Ascending aorta (tissue), 2 donors: Measurements from ENCODE around the gene PIGO. TPM values are rescaled to one million over a fixed set of nuclear protein-coding genes. Genes with fewer than 3 reads are reported as not detected.

Experiments
- DNase-seq, 2 donors: peaks; one replicate each; pipeline ENCODE4 v3.0.0-alpha.2; 2019; ENCODE audit warnings: low spot score in 2 of 2
- H3K27ac ChIP-seq, 2 donors: fragments of 200-600 bp; sonication (generic); one replicate each; pipeline ENCODE4 v1.5.1; 2016 to 2017; ENCODE audit warnings: mild to moderate bottlenecking in 1 of 2
- H3K27me3 ChIP-seq: fragments of 200-600 bp; sonication (generic); one replicate; pipeline ENCODE4 v1.5.1; 2017
- H3K36me3 ChIP-seq, 2 donors: fragments of 200-600 bp; sonication (generic); one replicate each; pipeline ENCODE4 v1.5.1; 2016
- H3K4me1 ChIP-seq, 2 donors: fragments of 200-600 bp; sonication (generic); one replicate each; pipeline ENCODE4 v1.5.1; 2016 to 2017; ENCODE audit warnings: mild to moderate bottlenecking in 1 of 2
- H3K4me3 ChIP-seq, 2 donors: fragments of 200-600 bp; sonication (generic); one replicate each; pipeline ENCODE4 v1.5.1; 2016 to 2017; ENCODE audit warnings: mild to moderate bottlenecking in 1 of 2
- H3K9me3 ChIP-seq, 2 donors: fragments of 200-600 bp; sonication (generic); one replicate each; pipeline ENCODE4 v1.5.1; 2016
- CTCF ChIP-seq, 3 experiments: fragments of 200-600 bp in 2 of 3; fragments of 450-650 bp in 1 of 3; sonication (generic) in 2 of 3; IDR thresholded peaks; one replicate each; pipeline ENCODE4 v1.5.1; 2016 to 2019; ENCODE audit warnings: antibody characterized with exemption in 3 of 3, mild to moderate bottlenecking in 1 of 3, moderate library complexity in 1 of 3
- intact Hi-C: fragments of 100-400 bp; cut with DNase I; formaldehyde crosslinking; loops from one replicate; pipeline ENCODE4 v1.15.1; 2023
- total RNA-seq: library from RNA; depleted of rRNA; stranded (reverse); fragments of >200 nt; gene quantifications from one replicate; pipeline ENCODE4 v1.1.0, GENCODE V29; 2016

The PIGO gene
- total RNA-seq, 1 donor from 2014 or later = 2.4 TPM

DNA sequence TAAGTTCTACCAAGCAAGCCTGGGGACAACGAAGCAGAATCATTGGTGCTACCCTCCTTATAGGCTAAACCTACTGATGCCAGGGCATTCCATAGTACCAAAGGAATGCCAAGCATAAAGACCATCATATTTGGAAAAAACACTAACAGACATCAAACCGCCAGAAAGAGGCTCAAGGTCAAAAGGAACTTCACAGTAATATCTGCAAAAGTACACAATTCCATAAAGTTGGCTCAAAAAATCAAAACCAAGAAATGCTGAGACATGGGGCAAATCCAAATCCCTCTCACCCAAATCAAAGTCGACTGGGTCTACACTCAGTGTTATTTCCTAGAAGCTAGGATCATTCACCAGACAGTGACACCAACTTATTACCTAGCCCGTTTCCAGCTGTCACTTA lies 27.4 kb downstream of the PIGO start:
- H3K27ac ChIP-seq = no peak overlapping the region
- H3K27me3 ChIP-seq = no peaks in the 10 kb centered on the region
- intact Hi-C loops = no loop called here
- H3K4me3 ChIP-seq = peak overlapping the region in 1 of 2 donors; percentile 16
- H3K9me3 ChIP-seq = no peaks in the 10 kb centered on the region
- peaks cover 42 to 45% of the 10 kb centered on the region in 2 donors for H3K36me3 ChIP-seq
- TF ChIP-seq CTCF (IDR thresholded peaks at IDR 0.05) = no peak
- DNase-seq = no peak
- H3K4me1 ChIP-seq = peaks cover 17 to 36% of the 10 kb centered on the region in 2 donors

DNA sequence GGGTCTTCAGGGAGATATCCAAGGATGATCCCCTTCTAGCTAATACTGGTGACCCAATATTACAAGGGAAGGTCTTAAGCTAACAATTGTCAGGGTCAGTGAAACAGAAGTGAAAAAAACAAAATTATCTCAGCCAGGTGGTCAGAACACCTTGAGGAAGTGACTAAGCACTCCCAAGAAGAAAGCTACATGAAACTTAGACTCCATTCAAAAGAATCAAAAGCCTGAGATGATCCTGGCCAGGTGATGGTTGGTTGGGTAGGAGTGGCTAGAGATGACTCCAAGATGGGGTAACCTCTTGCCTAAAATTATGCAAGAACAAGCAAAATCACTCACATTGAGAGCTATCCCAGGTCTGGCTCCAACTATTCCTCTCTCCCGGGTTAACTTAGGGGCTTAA lies 29.3 kb downstream of the PIGO start:
- Histone ChIP-seq H3K27me3 (no peaks in the 10 kb centered on the region), H3K36me3 (peaks cover 62 to 64% of the 10 kb centered on the region in 2 donors), H3K4me3 (no peak overlapping the region), H3K27ac (no peak overlapping the region), H3K4me1 (peaks cover 17 to 36% of the 10 kb centered on the region in 2 donors), H3K9me3 (no peaks in the 10 kb centered on the region)
- TF ChIP-seq CTCF (IDR thresholded peaks at IDR 0.05) = no peak
- intact Hi-C loops = no loop called here
- DNase-seq = no peak

DNA sequence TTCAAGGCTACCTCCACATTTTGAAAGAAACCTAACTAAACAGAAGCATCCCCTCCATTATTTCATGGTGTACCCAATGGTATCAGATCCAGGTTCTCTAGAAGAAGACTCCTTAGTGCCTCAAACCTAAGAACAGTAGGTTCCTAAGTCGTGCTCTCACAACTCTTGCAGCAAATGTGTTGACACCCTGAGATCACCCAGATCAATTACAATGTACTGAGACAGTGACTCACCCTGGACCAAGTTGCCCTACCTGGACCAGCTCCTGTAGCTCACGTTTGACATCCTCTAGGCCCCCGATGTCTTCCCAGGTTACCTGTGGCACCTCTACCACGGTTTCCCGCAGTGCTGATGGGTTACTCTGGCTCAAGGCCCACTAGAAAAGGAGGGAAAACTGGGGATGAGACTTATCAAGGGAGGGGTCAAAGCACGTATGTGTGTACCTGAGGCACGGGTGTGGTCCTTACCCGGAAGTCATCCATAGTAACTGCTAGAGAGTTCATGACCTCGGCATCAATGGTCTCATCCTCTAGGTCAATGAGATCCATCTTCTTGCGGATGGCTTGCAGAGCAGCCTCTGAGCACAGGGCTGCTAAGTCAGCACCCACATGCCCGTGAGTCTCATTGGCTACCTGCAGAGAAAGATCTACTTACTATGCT lies 35.7 kb downstream of the PIGO start:
- Histone ChIP-seq H3K4me3 (no peak overlapping the region), H3K27me3 (no peaks in the 10 kb centered on the region), H3K9me3 (no peaks in the 10 kb centered on the region), H3K36me3 (peaks cover 99 to 100% of the 10 kb centered on the region in 2 donors), H3K27ac (no peak overlapping the region), H3K4me1 (no peaks in the 10 kb centered on the region)
- TF ChIP-seq CTCF (IDR thresholded peaks at IDR 0.05) = no peak
- DNase-seq = no peak
- intact Hi-C loops = no loop called here

DNA sequence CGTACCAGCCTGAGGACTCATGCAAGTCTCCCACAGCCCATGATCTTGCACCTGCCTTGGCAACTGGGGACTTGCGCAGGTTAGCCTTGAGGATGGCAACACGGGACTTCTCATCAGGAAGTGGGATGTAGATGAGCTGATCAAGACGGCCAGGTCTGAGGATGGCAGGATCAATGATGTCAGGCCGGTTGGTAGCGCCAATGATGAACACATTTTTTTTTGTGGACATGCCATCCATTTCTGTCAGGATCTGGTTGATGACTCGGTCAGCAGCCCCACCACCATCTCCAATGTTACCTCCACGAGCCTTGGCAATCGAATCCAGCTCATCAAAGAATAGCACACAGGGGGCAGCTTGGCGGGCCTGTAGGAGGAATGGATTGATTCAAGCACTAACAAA lies 37.0 kb downstream of the PIGO start:
- no peak overlapping the region for H3K4me3 ChIP-seq
- TF ChIP-seq CTCF (IDR thresholded peaks at IDR 0.05) = no peak
- peaks cover 97% of the 10 kb centered on the region in 2 donors for H3K36me3 ChIP-seq
- no peak overlapping the region for H3K27ac ChIP-seq
- intact Hi-C loops = no loop called here
- H3K9me3 ChIP-seq = no peaks in the 10 kb centered on the region
- H3K27me3 ChIP-seq = no peaks in the 10 kb centered on the region
- no peaks in the 10 kb centered on the region for H3K4me1 ChIP-seq
- DNase-seq = no peak

GRCh38 chr9:35057271-35057620 lies 39.1 kb downstream of the PIGO start:
- no peaks in the 10 kb centered on the region for H3K27me3 ChIP-seq
- H3K4me1 ChIP-seq = no peaks in the 10 kb centered on the region
- H3K9me3 ChIP-seq = no peaks in the 10 kb centered on the region
- intact Hi-C loops = no loop called here
- H3K27ac ChIP-seq = no peak overlapping the region
- no peak overlapping the region for H3K4me3 ChIP-seq
- peaks cover 82 to 90% of the 10 kb centered on the region in 2 donors for H3K36me3 ChIP-seq
- no peak for TF ChIP-seq CTCF (IDR thresholded peaks at IDR 0.05)
- DNase-seq = no peak
